IgD-negative memory B cell (primary cell): ENCODE measurements around the gene PDCD11. TPM values are rescaled to one million over a fixed set of nuclear protein-coding genes. Genes with fewer than 3 reads are reported as not detected.
A peak's percentile ranks its signal among the peaks of the same experiment; 100 is the strongest.
"Not testable (repeated sequence)": the region's sequence is repeated elsewhere in the genome, so short reads cannot be mapped to it uniquely, and the experiment has no call there.

Experiments used
- H3K27ac Mint-ChIP-seq, 3 donors: one replicate each; pipeline ENCODE4 v1.8.0; 2020 to 2022; ENCODE audit warnings: mild to moderate bottlenecking in 3 of 3, mixed read lengths in 3 of 3, moderate library complexity in 1 of 3
- H3K27me3 Mint-ChIP-seq: one replicate; pipeline ENCODE4 v1.8.0; 2021; ENCODE audit warnings: mixed read lengths
- H3K36me3 Mint-ChIP-seq: one replicate; pipeline ENCODE4 v1.8.0; 2020; ENCODE audit warnings: mild to moderate bottlenecking, mixed read lengths
- H3K4me1 Mint-ChIP-seq, 3 donors: one replicate each; pipeline ENCODE4 v1.8.0; 2020 to 2022; ENCODE audit warnings: mixed read lengths in 3 of 3, mild to moderate bottlenecking in 1 of 3
- H3K4me3 Mint-ChIP-seq, 4 donors: one replicate each; pipeline ENCODE4 v1.8.0; 2020 to 2022; ENCODE audit warnings: mild to moderate bottlenecking in 4 of 4, mixed read lengths in 4 of 4, moderate library complexity in 3 of 4
- H3K9me3 Mint-ChIP-seq, 3 donors: one replicate each; pipeline ENCODE4 v1.8.0; 2020 to 2021; ENCODE audit warnings: mixed read lengths in 3 of 3, mild to moderate bottlenecking in 1 of 3
- polyA plus RNA-seq: library from polyadenylated mRNA; unstranded; fragments of 300-500 nt; fragmentation: Illumina TruSeq; gene quantifications from one replicate; pipeline ENCODE4 v1.2.3, GENCODE V29; 2021

The PDCD11 gene, protein sequence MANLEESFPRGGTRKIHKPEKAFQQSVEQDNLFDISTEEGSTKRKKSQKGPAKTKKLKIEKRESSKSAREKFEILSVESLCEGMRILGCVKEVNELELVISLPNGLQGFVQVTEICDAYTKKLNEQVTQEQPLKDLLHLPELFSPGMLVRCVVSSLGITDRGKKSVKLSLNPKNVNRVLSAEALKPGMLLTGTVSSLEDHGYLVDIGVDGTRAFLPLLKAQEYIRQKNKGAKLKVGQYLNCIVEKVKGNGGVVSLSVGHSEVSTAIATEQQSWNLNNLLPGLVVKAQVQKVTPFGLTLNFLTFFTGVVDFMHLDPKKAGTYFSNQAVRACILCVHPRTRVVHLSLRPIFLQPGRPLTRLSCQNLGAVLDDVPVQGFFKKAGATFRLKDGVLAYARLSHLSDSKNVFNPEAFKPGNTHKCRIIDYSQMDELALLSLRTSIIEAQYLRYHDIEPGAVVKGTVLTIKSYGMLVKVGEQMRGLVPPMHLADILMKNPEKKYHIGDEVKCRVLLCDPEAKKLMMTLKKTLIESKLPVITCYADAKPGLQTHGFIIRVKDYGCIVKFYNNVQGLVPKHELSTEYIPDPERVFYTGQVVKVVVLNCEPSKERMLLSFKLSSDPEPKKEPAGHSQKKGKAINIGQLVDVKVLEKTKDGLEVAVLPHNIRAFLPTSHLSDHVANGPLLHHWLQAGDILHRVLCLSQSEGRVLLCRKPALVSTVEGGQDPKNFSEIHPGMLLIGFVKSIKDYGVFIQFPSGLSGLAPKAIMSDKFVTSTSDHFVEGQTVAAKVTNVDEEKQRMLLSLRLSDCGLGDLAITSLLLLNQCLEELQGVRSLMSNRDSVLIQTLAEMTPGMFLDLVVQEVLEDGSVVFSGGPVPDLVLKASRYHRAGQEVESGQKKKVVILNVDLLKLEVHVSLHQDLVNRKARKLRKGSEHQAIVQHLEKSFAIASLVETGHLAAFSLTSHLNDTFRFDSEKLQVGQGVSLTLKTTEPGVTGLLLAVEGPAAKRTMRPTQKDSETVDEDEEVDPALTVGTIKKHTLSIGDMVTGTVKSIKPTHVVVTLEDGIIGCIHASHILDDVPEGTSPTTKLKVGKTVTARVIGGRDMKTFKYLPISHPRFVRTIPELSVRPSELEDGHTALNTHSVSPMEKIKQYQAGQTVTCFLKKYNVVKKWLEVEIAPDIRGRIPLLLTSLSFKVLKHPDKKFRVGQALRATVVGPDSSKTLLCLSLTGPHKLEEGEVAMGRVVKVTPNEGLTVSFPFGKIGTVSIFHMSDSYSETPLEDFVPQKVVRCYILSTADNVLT (N-terminal part only)
- polyA plus RNA-seq, result 13.5 TPM

DNA sequence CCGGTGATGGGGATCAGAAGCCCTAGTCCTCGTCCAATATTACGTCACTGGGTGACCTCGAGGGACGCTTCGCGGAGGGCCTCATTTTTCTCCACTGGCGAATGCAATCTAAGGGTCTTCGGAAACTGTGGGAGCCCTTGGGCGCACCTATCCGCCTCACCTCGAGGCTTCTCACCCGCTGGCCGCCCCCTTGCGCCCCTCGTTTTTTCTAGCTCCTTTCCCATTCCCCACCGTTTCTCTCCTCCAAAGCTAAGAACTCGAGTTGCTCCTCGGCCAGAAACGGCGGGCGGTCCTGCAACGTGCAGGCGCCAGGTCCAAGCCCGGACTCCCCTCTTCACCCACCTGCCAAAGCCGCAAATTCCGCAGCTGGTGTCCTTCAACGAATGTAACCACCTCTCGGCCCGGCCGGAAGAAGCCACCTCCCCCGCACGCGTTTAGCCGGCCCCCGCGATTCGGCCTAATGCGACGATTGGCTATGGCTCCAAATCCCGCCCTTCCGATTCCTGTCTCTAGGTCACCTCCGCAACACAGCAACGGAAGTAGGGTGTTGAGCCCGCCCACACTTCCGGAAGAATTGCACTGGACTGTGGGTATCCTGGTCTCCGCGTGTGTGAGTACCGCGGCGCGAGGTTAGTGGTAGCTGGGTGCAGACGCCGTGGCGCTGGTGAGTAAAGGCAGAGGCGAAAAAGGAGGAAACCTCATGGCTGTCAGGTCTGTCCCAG is at the start of gene PDCD11, which contains the start of gene ATP5MK:
Gene PDCD11 (plus strand): TSS at position 560 of the 722 bp plus-strand sequence. CDS start 1,801 bp downstream, outside the sequence.
Gene ATP5MK (minus strand): TSS at position 409 of the 722 bp plus-strand sequence. CDS start 4,018 bp downstream, outside the sequence.
- Mint-ChIP-seq H3K4me1 (peaks cover 35 to 39% (median 38%) of the 10 kb centered on the region in 3 donors), H3K36me3 (peaks cover 4% of the 10 kb centered on the region), H3K27me3 (no peaks in the 10 kb centered on the region), H3K27ac (peak within 1 kb of the TSS; percentile 59 to 97 (median 97)), H3K4me3 (peak within 1 kb of the TSS; percentile 96 to 99 (median 97)), H3K9me3 (no peaks in the 10 kb centered on the region)

DNA sequence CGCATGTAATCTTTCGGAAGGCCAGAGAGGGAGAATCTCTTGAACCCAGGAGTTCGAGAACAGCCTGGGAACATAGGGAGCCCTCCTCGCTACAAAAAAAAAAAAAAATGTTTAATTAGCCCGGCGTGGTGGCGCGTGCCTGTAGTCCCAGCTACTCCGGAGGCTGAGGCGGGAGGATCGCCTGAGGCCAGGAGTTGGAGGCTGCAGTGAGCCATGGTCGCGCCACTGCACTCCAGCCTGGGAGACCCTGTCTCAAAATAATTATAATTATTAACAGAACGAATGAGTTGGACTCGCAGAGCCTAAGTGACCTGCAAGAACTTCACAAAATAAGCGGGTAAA is 46.3 kb upstream of the PDCD11 start:
- Mint-ChIP-seq H3K9me3 (no peaks in the 10 kb centered on the region), H3K27ac (peak overlapping the region in 1 of 3 donors; percentile 56), H3K4me1 (peaks cover 2 to 9% (median 5%) of the 10 kb centered on the region in 3 donors), H3K27me3 (no peaks in the 10 kb centered on the region), H3K36me3 (no peaks in the 10 kb centered on the region), H3K4me3 (peak overlapping the region; percentile 77 to 95 (median 92))

DNA sequence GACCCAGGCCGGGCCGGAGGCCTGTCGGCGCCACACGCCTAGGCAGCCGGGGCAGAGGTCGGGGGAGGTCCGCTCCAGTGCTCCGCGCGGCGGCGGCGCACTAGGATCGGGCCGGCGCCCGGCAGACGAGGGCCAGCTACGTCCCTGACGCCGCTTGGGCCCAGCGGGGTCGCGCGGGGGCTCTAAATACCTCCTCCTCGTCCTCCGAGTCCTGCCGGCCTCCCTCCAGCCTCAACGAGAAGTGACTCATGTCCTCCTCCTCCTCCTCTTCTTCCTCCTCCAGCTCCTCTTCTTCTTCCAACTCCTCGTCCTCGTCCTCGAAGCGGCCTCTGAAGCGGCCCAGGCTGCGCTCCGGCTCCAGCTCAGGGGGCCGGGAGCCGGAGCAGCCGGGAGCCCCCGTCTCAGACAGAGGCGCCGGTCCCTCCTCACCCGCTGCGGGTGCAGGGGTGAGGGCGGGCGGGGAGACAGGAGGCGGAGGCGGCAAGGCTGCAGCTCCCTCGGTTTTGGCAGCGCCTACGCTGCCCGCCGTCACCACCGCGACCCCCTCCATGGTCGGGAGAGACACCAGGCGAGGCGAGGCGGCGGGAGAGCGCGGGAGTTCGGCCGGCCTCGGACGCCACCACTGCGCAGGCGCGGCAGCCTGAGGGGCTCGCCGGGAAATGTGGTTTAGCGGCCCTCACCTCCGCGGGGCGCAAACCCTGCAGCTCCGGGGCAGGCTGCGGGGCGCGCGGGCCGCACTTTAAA is 45.7 kb upstream of the PDCD11 start, which contains the start of gene PCGF6:
Gene PCGF6 (minus strand): TSS at position 624 of the 744 bp plus-strand sequence. CDS start 74 bp downstream, at position 550.
- H3K9me3 Mint-ChIP-seq, result no peaks in the 10 kb centered on the region
- H3K27ac Mint-ChIP-seq, result peak within 1 kb of the TSS; percentile 9 to 73 (median 39)
- no peaks in the 10 kb centered on the region for H3K36me3 Mint-ChIP-seq
- H3K4me3 Mint-ChIP-seq, result peak within 1 kb of the TSS; percentile 84 to 95 (median 92)
- H3K4me1 Mint-ChIP-seq, result peaks cover 2 to 9% (median 5%) of the 10 kb centered on the region in 3 donors
- H3K27me3 Mint-ChIP-seq, result no peaks in the 10 kb centered on the region

DNA sequence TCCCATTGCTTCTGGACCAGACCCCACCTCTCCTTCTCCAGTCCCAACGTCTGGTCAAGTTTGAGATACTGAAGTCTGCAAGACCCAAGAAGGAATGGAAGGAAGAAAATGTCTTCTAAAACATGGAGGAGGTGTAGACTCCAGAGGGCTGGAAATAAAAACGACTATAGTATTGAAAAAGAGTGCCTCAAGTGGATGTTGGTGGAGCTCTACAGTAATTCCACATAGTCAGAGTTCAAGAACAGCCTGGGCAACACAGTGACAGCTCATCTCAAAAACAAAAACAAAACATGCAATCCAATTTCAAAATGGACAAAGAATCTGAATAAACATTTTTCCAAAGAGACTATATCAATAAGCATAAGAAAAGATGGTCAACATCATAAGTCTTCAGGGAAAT is 43.1 kb upstream of the PDCD11 start:
- Mint-ChIP-seq H3K9me3 (no peaks in the 10 kb centered on the region), H3K36me3 (peaks cover 2% of the 10 kb centered on the region), H3K4me1 (peaks cover 2 to 9% (median 5%) of the 10 kb centered on the region in 3 donors), H3K27ac (no peak overlapping the region), H3K4me3 (peak overlapping the region in 1 of 4 donors; percentile 55), H3K27me3 (no peaks in the 10 kb centered on the region)

DNA sequence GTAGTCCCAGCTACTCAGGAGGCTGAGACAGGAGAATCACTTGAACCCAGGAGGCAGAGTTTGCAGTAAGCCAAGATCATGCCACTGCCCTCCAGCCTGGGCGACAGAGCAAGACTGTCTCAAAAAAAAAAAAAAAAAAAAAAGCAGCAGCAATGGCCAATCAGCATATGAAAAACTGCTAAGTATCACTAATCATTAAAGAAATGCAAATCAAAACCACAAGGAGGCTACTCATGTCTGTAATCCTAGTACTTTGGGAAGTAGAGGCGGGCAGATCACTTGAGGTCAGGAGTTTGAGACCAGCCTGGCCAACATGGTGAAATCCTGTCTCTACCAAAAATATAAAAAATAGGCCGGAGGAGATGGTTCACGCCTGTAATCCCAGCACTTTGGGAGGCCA is 41.9 kb upstream of the PDCD11 start:
- H3K27ac Mint-ChIP-seq, H3K9me3 Mint-ChIP-seq, H3K4me3 Mint-ChIP-seq, H3K27me3 Mint-ChIP-seq, H3K4me1 Mint-ChIP-seq, H3K36me3 Mint-ChIP-seq: not testable (repeated sequence)

DNA sequence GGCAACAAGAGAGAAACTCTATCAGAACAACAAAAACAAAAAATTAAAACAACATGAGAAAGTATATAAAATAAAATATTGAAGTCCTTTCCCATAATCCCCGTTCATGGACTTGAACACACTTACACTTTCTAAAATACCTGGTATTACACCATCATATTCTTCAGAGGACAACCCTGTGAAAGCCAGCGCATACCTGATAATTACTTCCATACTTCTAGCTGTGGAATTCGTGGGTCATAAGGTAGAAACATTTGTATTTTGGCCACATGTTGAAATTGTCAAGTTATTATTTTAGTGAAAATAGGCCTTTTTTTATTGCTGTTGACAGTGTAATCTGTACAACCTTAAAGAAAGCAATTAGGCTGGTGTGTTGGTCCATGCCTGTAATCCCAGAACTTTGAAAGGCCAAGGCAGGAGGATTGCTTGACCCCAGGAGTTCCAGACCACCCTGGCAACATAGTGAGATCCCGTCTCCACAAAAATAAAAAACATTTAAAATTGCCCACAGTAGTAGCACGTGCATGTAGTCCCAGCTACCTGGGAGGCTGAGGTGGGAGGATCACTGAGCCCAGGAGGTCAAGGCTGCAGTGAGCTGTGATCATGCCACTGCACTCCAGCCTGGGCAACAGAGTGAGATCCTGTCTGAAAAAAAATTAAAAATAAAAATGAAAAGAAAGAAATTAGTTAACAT is 40.4 kb upstream of the PDCD11 start:
- H3K4me1 Mint-ChIP-seq, result peaks cover 0 to 3% (median 0%) of the 10 kb centered on the region in 3 donors
- H3K27me3 Mint-ChIP-seq, result no peaks in the 10 kb centered on the region
- H3K27ac Mint-ChIP-seq, result no peak overlapping the region
- peaks cover 2% of the 10 kb centered on the region for H3K36me3 Mint-ChIP-seq
- H3K4me3 Mint-ChIP-seq, result no peak overlapping the region
- no peaks in the 10 kb centered on the region for H3K9me3 Mint-ChIP-seq

DNA sequence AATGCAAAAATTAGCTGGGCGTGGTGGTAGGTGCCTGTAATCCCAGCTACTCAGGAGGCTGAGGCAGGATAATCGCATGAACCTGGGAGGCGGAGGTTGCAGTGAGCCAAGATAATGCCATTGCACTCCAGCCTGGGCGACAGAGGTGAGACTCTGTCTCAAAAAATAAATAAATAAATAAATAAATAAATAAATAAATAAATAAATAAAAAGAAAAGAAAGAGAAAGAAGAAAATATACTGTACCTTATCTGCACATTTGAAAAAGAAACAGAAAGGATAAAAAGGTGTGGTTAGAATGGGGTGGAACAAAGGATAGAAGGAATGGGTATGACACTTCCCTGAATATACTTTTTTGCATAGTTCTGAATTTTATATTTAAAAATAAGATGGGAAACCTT is 36.9 kb upstream of the PDCD11 start:
- not testable (repeated sequence) for H3K27ac Mint-ChIP-seq, H3K36me3 Mint-ChIP-seq, H3K4me3 Mint-ChIP-seq, H3K27me3 Mint-ChIP-seq, H3K4me1 Mint-ChIP-seq, H3K9me3 Mint-ChIP-seq

DNA sequence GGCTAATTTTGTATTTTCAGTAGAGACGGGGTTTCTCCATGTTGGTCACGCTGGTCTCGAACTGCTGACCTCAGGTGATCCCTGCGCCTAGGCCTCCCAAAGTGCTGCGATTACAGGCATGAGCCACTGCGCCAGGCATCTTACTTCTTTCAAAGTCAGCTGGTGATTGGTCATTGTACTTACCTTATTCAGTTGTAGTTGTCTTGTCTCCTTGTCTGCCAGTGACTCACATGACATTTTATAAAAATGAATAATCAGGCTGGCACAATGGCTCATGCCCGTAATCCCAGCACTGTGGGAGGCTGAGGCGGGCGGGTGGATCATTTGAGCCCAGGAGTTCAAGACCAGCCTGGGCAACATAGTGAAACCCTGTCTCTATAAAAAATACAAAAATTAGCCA is 35.6 kb upstream of the PDCD11 start:
- H3K27me3 Mint-ChIP-seq, H3K9me3 Mint-ChIP-seq, H3K4me1 Mint-ChIP-seq, H3K36me3 Mint-ChIP-seq, H3K27ac Mint-ChIP-seq, H3K4me3 Mint-ChIP-seq: not testable (repeated sequence)

DNA sequence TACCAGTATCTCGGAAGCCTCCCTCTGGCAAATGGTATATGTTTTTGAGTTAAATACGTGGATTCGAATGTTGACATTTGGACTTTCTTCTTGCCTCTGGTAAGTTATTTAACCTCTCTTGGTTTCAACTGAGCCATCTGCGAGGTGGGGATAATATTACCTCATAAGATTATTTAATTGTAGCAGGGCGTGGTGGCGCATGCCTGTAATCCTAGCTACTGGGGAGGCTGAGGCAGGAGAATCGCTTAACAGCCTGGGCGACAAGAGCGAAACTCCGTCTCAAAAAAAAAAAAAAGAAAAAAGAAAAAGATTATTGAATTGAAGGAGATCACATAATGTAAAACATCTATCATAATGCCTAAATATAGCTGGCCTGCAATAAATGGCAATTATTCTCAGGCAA is 29.0 kb upstream of the PDCD11 start:
- Mint-ChIP-seq H3K27me3 (no peaks in the 10 kb centered on the region), H3K9me3 (no peaks in the 10 kb centered on the region), H3K36me3 (peaks cover 2% of the 10 kb centered on the region), H3K27ac (peak overlapping the region; percentile 61 to 93 (median 81)), H3K4me1 (peaks cover 4 to 12% (median 11%) of the 10 kb centered on the region in 3 donors), H3K4me3 (peak overlapping the region; percentile 85 to 95 (median 94))

DNA sequence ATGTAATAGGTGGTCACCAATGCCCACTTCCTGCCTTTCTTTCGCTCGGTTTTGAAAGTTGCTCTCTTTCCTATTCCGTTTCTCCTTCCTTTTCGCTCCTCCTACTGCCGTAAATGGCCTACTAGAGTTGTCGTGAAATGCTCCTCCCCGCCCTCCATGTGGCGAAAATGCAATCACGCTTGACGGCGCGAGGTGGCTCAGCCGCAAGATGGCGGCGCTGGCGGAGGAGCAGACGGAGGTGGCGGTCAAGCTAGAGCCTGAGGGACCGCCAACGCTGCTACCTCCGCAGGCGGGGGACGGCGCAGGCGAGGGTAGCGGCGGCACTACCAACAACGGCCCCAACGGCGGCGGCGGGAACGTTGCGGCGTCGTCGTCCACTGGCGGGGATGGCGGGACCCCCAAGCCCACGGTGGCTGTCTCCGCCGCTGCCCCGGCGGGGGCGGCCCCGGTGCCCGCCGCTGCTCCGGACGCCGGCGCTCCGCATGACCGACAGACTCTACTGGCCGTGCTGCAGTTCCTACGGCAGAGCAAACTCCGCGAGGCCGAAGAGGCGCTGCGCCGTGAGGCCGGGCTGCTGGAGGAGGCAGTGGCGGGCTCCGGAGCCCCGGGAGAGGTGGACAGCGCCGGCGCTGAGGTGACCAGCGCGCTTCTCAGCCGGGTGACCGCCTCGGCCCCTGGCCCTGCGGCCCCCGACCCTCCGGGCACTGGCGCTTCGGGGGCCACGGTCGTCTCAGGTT is 28.5 kb upstream of the PDCD11 start, which contains the start of gene TAF5:
Gene TAF5 (plus strand): TSS at position 195 of the 737 bp plus-strand sequence. CDS start 14 bp downstream, at position 209.
- H3K27me3 Mint-ChIP-seq, result no peaks in the 10 kb centered on the region
- H3K4me1 Mint-ChIP-seq, result peaks cover 4 to 12% (median 11%) of the 10 kb centered on the region in 3 donors
- peak within 1 kb of the TSS; percentile 85 to 96 (median 94) for H3K4me3 Mint-ChIP-seq
- H3K9me3 Mint-ChIP-seq, result no peaks in the 10 kb centered on the region
- peak within 1 kb of the TSS; percentile 80 to 93 (median 91) for H3K27ac Mint-ChIP-seq
- H3K36me3 Mint-ChIP-seq, result peaks cover 2% of the 10 kb centered on the region

DNA sequence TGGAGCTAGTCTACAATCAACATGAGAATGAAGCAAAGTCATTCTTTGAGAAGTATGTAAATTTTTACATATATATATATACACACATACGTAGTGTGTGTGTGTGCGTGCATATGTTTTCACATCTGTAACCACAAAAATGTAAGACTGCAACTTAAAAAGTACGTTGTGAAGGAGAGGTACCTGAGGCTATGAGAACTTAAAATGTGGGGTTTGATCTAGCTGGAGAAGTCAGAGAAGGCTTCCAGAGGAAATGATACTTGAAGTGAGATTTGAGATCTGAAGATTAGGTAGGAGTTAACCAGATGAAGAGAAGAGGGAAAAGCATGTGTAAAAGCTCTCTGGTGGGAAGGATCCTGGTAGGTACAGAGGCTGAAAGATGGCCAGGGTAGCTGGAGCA is 22.9 kb upstream of the PDCD11 start:
- no peak overlapping the region for H3K27ac Mint-ChIP-seq

DNA sequence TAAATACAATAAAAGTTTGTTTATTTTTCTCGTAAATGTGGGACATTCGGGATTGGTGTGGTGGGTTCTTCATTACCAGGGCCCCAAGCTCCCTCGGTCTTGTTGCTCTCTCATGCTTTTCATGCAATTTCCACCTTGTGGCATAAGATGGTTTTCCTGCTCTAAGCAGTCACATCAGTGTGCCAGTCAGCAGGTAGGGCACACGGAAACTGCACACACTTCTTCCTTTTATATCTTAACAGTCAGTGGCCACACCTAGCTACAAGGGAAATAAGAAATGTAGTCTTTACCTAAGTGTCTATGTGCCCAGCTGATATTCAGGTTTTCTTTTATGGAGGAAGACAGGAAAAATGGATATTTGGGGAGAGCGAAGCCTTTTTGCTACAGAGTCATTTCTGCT is 22.2 kb upstream of the PDCD11 start:
- Mint-ChIP-seq H3K27me3 (no peaks in the 10 kb centered on the region), H3K27ac (no peak overlapping the region), H3K4me1 (peaks cover 0 to 15% (median 5%) of the 10 kb centered on the region in 3 donors), H3K36me3 (peaks cover 10% of the 10 kb centered on the region), H3K4me3 (no peak overlapping the region), H3K9me3 (no peaks in the 10 kb centered on the region)

More for the DNA sequence above, 22.9 kb upstream of the PDCD11 start:
- Mint-ChIP-seq H3K4me3 (no peak overlapping the region), H3K27me3 (no peaks in the 10 kb centered on the region), H3K9me3 (no peaks in the 10 kb centered on the region), H3K36me3 (peaks cover 10% of the 10 kb centered on the region), H3K4me1 (peaks cover 2 to 16% (median 7%) of the 10 kb centered on the region in 3 donors)
